ENCODE results near the gene ZNF556.
"Not testable (repeated sequence)": the region's sequence is repeated elsewhere in the genome, so short reads cannot be mapped to it uniquely, and the experiment has no call there.

The ZNF556 gene

GRCh38 chr19:2853015-2853606 lies 14.0 kb upstream of the ZNF556 start:
- in situ Hi-C loops (cut with MboI; ENCODE audit: low sequenced_read_pairs): no loop called here

GRCh38 chr19:2854849-2855248 lies 12.3 kb upstream of the ZNF556 start:
- in situ Hi-C loops (cut with MboI; ENCODE audit: low sequenced_read_pairs): no loop called here

GRCh38 chr19:2856457-2857050 lies 10.6 kb upstream of the ZNF556 start:
- in situ Hi-C loops (cut with MboI; ENCODE audit: low sequenced_read_pairs): no loop called here

- in situ Hi-C loops (cut with MboI; ENCODE audit: low sequenced_read_pairs): no loop called here
These were observed 8.3 kb upstream of the ZNF556 start for GRCh38 chr19:2858864-2859263.

GRCh38 chr19:2863816-2864215 lies 3.3 kb upstream of the ZNF556 start:
- in situ Hi-C loops (cut with MboI; ENCODE audit: low sequenced_read_pairs): no loop called here

GRCh38 chr19:2865334-2866100 lies 1.6 kb upstream of the ZNF556 start:
- in situ Hi-C loops (cut with MboI; ENCODE audit: low sequenced_read_pairs): no loop called here

GRCh38 chr19:2866495-2867024 lies 575 bp upstream of the ZNF556 start:
- in situ Hi-C loops (cut with MboI; ENCODE audit: low sequenced_read_pairs): no loop called here

GRCh38 chr19:2869618-2870017 lies 2.5 kb downstream of the ZNF556 start:
- in situ Hi-C loops (cut with MboI; ENCODE audit: low sequenced_read_pairs): no loop called here

GRCh38 chr19:2872175-2872574 lies 5.0 kb downstream of the ZNF556 start:
- in situ Hi-C loops (cut with MboI; ENCODE audit: low sequenced_read_pairs): not testable (repeated sequence)

- in situ Hi-C loops (cut with MboI; ENCODE audit: low sequenced_read_pairs): no loop called here
These were observed 10.5 kb downstream of the ZNF556 start for GRCh38 chr19:2877398-2878331.

GRCh38 chr19:2883686-2884439 lies 16.7 kb downstream of the ZNF556 start:
- in situ Hi-C loops (cut with MboI; ENCODE audit: low sequenced_read_pairs): no loop called here

GRCh38 chr19:2885736-2886135 lies 18.6 kb downstream of the ZNF556 start:
- in situ Hi-C loops (cut with MboI; ENCODE audit: low sequenced_read_pairs): no loop called here

GRCh38 chr19:2887391-2887914 lies 20.3 kb downstream of the ZNF556 start:
- in situ Hi-C loops (cut with MboI; ENCODE audit: low sequenced_read_pairs): no loop called here

GRCh38 chr19:2888731-2889224 lies 21.6 kb downstream of the ZNF556 start:
- in situ Hi-C loops (cut with MboI; ENCODE audit: low sequenced_read_pairs): no loop called here

- in situ Hi-C loops (cut with MboI; ENCODE audit: low sequenced_read_pairs): not testable (repeated sequence)
These were observed 23.4 kb downstream of the ZNF556 start for GRCh38 chr19:2890531-2890930.

- in situ Hi-C loops (cut with MboI; ENCODE audit: low sequenced_read_pairs): no loop called here
These were observed 29.6 kb downstream of the ZNF556 start for GRCh38 chr19:2896694-2897093.

GRCh38 chr19:2900296-2901252 lies 33.4 kb downstream of the ZNF556 start, which contains the start of gene ZNF57:
Gene ZNF57 (plus strand): TSS chr19:2900928. CDS start chr19:2901046, 118 bp downstream.
- in situ Hi-C loops (cut with MboI; ENCODE audit: low sequenced_read_pairs): no loop called here

- in situ Hi-C loops (cut with MboI; ENCODE audit: low sequenced_read_pairs): no loop called here
These were observed 35.6 kb downstream of the ZNF556 start for GRCh38 chr19:2902590-2903218.

Measured in hTERT RPE-1 (cell line).